SH-SY5Y (cell line): ENCODE measurements around the gene RNF208.

Experiments used
- GATA2 ChIP-seq: IDR thresholded peaks from 2 replicates; pipeline ENCODE4 v1.6.1; 2011; ENCODE audit warnings: mild to moderate bottlenecking, low read depth, low read length
- GATA3 ChIP-seq: IDR thresholded peaks from 2 replicates; pipeline ENCODE4 v1.6.1; 2011; ENCODE audit warnings: low read depth, mild to moderate bottlenecking, low read length, moderate library complexity

DNA sequence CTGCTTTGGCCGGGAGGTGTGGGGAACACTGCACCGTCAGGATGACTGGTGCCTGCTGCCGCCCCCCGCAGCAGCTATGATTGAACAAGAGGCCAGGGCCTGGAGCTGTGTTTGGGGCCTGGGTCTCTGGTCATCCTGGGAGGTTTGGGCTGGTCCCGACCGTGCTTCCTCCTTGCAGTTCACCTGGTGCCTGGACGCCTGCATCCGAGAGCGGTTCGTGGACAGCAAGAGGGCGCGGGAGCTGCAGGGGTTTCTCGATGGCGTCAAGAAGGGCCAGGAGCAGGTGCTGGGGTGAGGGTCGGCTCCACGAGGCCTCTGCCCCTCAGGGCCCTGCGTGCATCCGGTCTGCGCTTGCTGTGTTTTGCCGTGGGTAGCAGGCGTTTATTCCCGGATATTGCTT, 42.0 kb upstream of the RNF208 start:
- TF ChIP-seq GATA2 (no peak), GATA3 (no peak)
